ENCODE measurements around the gene PLD6. TPM values are rescaled to one million over a fixed set of nuclear protein-coding genes. Genes with fewer than 3 reads are reported as not detected.

Gene PLD6
- total and polyA plus RNA-seq, 10 of the 15 experiments (the other 5 are each of a cell fraction or from before 2014, with no cell fraction given) = 4.7 to 21.4 (median 12.0) TPM

DNA sequence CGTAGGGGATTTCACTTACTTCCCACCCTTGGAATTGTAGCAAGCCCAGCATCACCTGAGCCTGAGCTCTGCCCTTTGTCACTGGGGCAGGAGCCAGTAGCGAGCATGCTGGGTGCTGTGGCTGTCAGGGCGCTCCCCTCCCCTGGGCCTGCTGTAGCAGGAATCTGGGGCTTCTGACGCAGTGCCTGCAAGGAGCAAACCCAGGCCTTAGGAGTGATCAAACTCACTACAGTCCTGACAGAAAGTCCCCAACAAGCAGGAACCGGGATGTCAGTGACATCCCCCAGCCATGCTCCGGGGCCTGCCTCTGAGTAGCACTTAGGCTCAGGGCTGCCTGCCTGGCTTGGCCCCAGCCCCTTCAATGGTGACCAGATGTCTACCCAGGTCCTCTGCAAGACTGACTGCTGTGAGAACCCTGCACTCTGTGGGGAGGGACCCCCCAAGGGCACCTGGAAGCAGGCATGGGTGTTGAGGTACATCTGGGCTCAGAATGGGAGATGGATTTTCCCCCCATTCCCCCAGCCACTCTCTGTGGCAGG is 23.5 kb downstream of the PLD6 start:
- peak overlapping the region; percentile 62; the same call in 1 of the 2 replicates for H3K27ac ChIP-seq (ENCODE audit: control insufficient read depth, insufficient read depth)

More for the DNA sequence above, 23.5 kb downstream of the PLD6 start:
- ChIA-PET CTCF (no interaction called here), POLR2A (interaction anchor here (0.9 kb wide), 1 partner anchor 22 kb away, joined by 3 read pairs; no protein-coding TSS in a partner anchor), RAD21 (ENCODE audit: unreplicated experiment) (interaction anchor here (1.4 to 2.4 kb wide), 2 partner anchors 9 to 54 kb away, joined by 3 to 10 read pairs; partner anchors contain the start of gene FLCN), SMC1A (ENCODE audit: uncharacterized antibody, unreplicated experiment) (interaction anchor here (0.7 to 0.8 kb wide), 2 partner anchors 18 to 130 kb away, joined by 3 read pairs; no protein-coding TSS in a partner anchor)
- TF ChIP-seq, protein P1, sequence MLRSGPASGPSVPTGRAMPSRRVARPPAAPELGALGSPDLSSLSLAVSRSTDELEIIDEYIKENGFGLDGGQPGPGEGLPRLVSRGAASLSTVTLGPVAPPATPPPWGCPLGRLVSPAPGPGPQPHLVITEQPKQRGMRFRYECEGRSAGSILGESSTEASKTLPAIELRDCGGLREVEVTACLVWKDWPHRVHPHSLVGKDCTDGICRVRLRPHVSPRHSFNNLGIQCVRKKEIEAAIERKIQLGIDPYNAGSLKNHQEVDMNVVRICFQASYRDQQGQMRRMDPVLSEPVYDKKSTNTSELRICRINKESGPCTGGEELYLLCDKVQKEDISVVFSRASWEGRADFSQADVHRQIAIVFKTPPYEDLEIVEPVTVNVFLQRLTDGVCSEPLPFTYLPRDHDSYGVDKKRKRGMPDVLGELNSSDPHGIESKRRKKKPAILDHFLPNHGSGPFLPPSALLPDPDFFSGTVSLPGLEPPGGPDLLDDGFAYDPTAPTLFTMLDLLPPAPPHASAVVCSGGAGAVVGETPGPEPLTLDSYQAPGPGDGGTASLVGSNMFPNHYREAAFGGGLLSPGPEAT (IDR thresholded peaks at IDR 0.05; ENCODE audit: low read depth) = no peak
- TF ChIP-seq SREBF2 (IDR thresholded peaks at IDR 0.05; ENCODE audit: low read length) (no peak), MYB (IDR thresholded peaks at IDR 0.05; ENCODE audit: borderline replicate concordance, low read depth, low read length) (no peak), CREB1 (IDR thresholded peaks at IDR 0.05; ENCODE audit: low read depth) (no peak), SP1 (IDR thresholded peaks at IDR 0.05; ENCODE audit: low read depth, low read length) (no peak), EGR1 (IDR thresholded peaks at IDR 0.05; ENCODE audit: borderline replicate concordance in 1 of 2, low read depth in 2 of 2, low read length in 2 of 2) (no peak), ZNF24 (IDR thresholded peaks at IDR 0.05) (no peak)
- TF ChIP-seq, protein P2, sequence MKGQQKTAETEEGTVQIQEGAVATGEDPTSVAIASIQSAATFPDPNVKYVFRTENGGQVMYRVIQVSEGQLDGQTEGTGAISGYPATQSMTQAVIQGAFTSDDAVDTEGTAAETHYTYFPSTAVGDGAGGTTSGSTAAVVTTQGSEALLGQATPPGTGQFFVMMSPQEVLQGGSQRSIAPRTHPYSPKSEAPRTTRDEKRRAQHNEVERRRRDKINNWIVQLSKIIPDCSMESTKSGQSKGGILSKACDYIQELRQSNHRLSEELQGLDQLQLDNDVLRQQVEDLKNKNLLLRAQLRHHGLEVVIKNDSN (IDR thresholded peaks at IDR 0.05; ENCODE audit: borderline replicate concordance, extremely low read length, insufficient read depth, low read depth, low read length) = no peak
- Histone ChIP-seq H3K27me3 (replicated peaks in 1 of 2; ENCODE audit: control insufficient read depth in 2 of 2, insufficient read depth in 2 of 2, low read length in 1 of 2) (no peaks in the 10 kb centered on the region), H3K9me3 (replicated peaks; ENCODE audit: control insufficient read depth, insufficient read depth, low read length) (no peaks in the 10 kb centered on the region), H2AFZ (ENCODE audit: control insufficient read depth, low read depth, low read length) (no peak overlapping the region), H3K4me2 (ENCODE audit: control insufficient read depth, insufficient read depth) (peak overlapping the region; percentile 52), H4K20me1 (ENCODE audit: control insufficient read depth, insufficient read depth) (no peaks in the 10 kb centered on the region), H3K36me3 (ENCODE audit: control insufficient read depth in 2 of 2, insufficient read depth in 2 of 2, low read length in 1 of 2) (peaks cover 16 to 18% of the 10 kb centered on the region in 2 experiments), H3K9ac (ENCODE audit: control insufficient read depth, insufficient read depth, low read length) (no peak overlapping the region), H3K79me2 (ENCODE audit: control insufficient read depth, insufficient read depth, low read length) (no peaks in the 10 kb centered on the region), H3K4me3 (no peak overlapping the region), H3K4me1 (ENCODE audit: control insufficient read depth, insufficient read depth, low read length) (peaks cover 44% of the 10 kb centered on the region)
- intact Hi-C loops (cut with micrococcal nuclease; ENCODE audit: unreplicated experiment) = no loop called here
- no TSS peak for BruUV-seq (replicated peaks)
- 51% methylated on average over 6 of the region's 6 CpGs for WGBS (ENCODE audit: insufficient coverage, insufficient replicate concordance, low lambda C conversion rate, missing lambda C conversion rate)
- ATAC-seq (no peak; the same call in 2 of the 3 replicates), FAIRE-seq (no peak), DNase-seq (ENCODE audit: low read depth, low spot score) (no peak)
- in situ Hi-C loops (cut with MboI) = no loop called here

Data from GM12878 (cell line).